ENCODE results near the gene GRAMD1B. TPM values are rescaled to one million over a fixed set of nuclear protein-coding genes. Genes with fewer than 3 reads are reported as not detected.

GRAMD1B gene
- total RNA-seq, 1 experiment from 2014 or later, result 1.2 TPM

- Mint-ChIP-seq H3K4me3 (ENCODE audit: unreplicated experiment) (no peak overlapping the region), H3K9me3 (ENCODE audit: unreplicated experiment) (no peaks in the 10 kb centered on the region), H3K4me1 (ENCODE audit: low read depth, unreplicated experiment) (no peaks in the 10 kb centered on the region), H3K27ac (ENCODE audit: unreplicated experiment) (no peak overlapping the region), H3K36me3 (ENCODE audit: insufficient read depth, unreplicated experiment) (no peaks in the 10 kb centered on the region), H3K27me3 (ENCODE audit: insufficient read depth, unreplicated experiment) (peaks cover 26% of the 10 kb centered on the region)
- DNase-seq, result no peak
- CTCF ChIA-PET, result no interaction called here
- Histone ChIP-seq H3K36me3 (ENCODE audit: control insufficient read depth, insufficient read depth, low read length) (no peaks in the 10 kb centered on the region), H3K9me3 (no peaks in the 10 kb centered on the region), H3K4me1 (no peaks in the 10 kb centered on the region), H3K27me3 (replicated peaks; ENCODE audit: control insufficient read depth, insufficient read depth, low read length) (peaks cover 1% of the 10 kb centered on the region; the same call in 1 of the 2 replicates), H3K4me3 (ENCODE audit: low read depth, low read length) (no peak overlapping the region)
- BruUV-seq (replicated peaks), result no TSS peak
- intact Hi-C loops (cut with micrococcal nuclease; ENCODE audit: unreplicated experiment), result no loop called here
- POLR2A ChIA-PET, result no interaction called here
- no peak for TF ChIP-seq CTCF (IDR thresholded peaks at IDR 0.05; ENCODE audit: insufficient read depth in 1 of 2, low read depth in 1 of 2, low read length in 1 of 2, severe bottlenecking in 1 of 2, unreplicated experiment in 1 of 2)
Observed at GRCh38 chr11:123526918-123527317, 96.8 kb downstream of the GRAMD1B start.

DNA sequence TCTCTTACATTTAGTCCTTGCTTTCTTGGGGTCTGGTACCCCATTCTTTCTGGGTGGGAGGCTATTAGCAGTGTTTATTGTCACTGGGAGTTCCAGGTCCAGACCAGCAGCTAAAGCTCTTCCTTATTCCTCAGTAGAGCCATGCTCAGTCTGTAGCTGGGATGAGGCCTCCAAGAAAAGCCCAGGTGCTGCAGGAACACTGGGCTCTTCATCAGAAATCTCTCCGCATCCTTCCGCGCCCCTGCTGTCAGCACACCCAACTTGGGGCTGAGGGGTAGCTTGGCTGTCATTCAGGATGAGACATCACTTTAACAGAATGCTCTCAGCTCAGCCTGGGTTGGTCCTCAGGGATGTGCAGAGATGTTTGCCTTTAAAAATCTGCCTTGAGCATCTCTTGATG lies 97.5 kb downstream of the GRAMD1B start:
- Mint-ChIP-seq H3K9me3 (ENCODE audit: unreplicated experiment) (no peaks in the 10 kb centered on the region), H3K27ac (ENCODE audit: unreplicated experiment) (no peak overlapping the region), H3K27me3 (ENCODE audit: insufficient read depth, unreplicated experiment) (peaks cover 25% of the 10 kb centered on the region), H3K4me1 (ENCODE audit: low read depth, unreplicated experiment) (no peaks in the 10 kb centered on the region), H3K4me3 (ENCODE audit: unreplicated experiment) (no peak overlapping the region), H3K36me3 (ENCODE audit: insufficient read depth, unreplicated experiment) (no peaks in the 10 kb centered on the region)
- Histone ChIP-seq H3K9me3 (no peaks in the 10 kb centered on the region), H3K4me1 (no peaks in the 10 kb centered on the region), H3K27me3 (replicated peaks; ENCODE audit: control insufficient read depth, insufficient read depth, low read length) (peaks cover 1% of the 10 kb centered on the region; the same call in 1 of the 2 replicates), H3K4me3 (ENCODE audit: low read depth, low read length) (no peak overlapping the region), H3K36me3 (ENCODE audit: control insufficient read depth, insufficient read depth, low read length) (no peaks in the 10 kb centered on the region)
- POLR2A ChIA-PET, result no interaction called here
- intact Hi-C loops (cut with micrococcal nuclease; ENCODE audit: unreplicated experiment), result no loop called here
- DNase-seq, result no peak
- CTCF ChIA-PET, result no interaction called here
- TF ChIP-seq CTCF (IDR thresholded peaks at IDR 0.05; ENCODE audit: insufficient read depth in 1 of 2, low read depth in 1 of 2, low read length in 1 of 2, severe bottlenecking in 1 of 2, unreplicated experiment in 1 of 2), result no peak
- no TSS peak for BruUV-seq (replicated peaks)

DNA sequence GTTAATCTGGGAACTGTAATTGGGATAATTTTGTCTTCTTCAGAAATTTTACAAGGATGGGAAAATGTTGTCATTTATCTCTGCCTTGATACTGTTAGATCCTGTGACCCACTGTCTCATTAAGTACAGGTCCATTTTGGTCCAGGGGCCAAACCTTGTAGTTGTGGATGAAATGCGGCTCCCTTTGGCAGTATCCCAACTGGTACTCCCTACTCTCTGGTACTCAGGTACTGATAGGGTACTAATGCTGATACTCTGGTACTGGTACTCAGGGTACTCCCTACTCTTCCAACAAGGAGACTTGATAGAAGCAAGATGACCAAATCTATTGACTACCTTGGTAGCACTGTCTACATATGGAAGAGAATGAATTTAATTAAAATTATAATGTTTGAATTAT lies 97.9 kb downstream of the GRAMD1B start:
- Histone ChIP-seq H3K27me3 (replicated peaks; ENCODE audit: control insufficient read depth, insufficient read depth, low read length) (peaks cover 1% of the 10 kb centered on the region; the same call in 1 of the 2 replicates), H3K36me3 (ENCODE audit: control insufficient read depth, insufficient read depth, low read length) (no peaks in the 10 kb centered on the region), H3K9me3 (no peaks in the 10 kb centered on the region), H3K4me3 (ENCODE audit: low read depth, low read length) (no peak overlapping the region), H3K4me1 (no peaks in the 10 kb centered on the region)
- H3K36me3 Mint-ChIP-seq (ENCODE audit: insufficient read depth, unreplicated experiment), result no peaks in the 10 kb centered on the region
- no peaks in the 10 kb centered on the region for H3K9me3 Mint-ChIP-seq (ENCODE audit: unreplicated experiment)
- CTCF ChIA-PET, result no interaction called here
- no peak overlapping the region for H3K4me3 Mint-ChIP-seq (ENCODE audit: unreplicated experiment)
- H3K27me3 Mint-ChIP-seq (ENCODE audit: insufficient read depth, unreplicated experiment), result peaks cover 23% of the 10 kb centered on the region
- POLR2A ChIA-PET, result no interaction called here
- H3K27ac Mint-ChIP-seq (ENCODE audit: unreplicated experiment), result no peak overlapping the region
- intact Hi-C loops (cut with micrococcal nuclease; ENCODE audit: unreplicated experiment), result no loop called here
- no peaks in the 10 kb centered on the region for H3K4me1 Mint-ChIP-seq (ENCODE audit: low read depth, unreplicated experiment)
- TF ChIP-seq CTCF (IDR thresholded peaks at IDR 0.05; ENCODE audit: insufficient read depth in 1 of 2, low read depth in 1 of 2, low read length in 1 of 2, severe bottlenecking in 1 of 2, unreplicated experiment in 1 of 2), result no peak
- no peak for DNase-seq
- BruUV-seq (replicated peaks), result no TSS peak

Data from Caco-2 (cell line).